Inflammatory macrophage treated with lipopolysaccharide for 1 hour (primary cell): Measurements from ENCODE around the gene CNTNAP2.
A peak's percentile ranks its signal among the peaks of the same experiment; 100 is the strongest.

Experiments
- DNase-seq, 2 donors: peaks; one replicate each; pipeline ENCODE4 v3.0.0-alpha.2; 2020 to 2022

The CNTNAP2 gene

DNA sequence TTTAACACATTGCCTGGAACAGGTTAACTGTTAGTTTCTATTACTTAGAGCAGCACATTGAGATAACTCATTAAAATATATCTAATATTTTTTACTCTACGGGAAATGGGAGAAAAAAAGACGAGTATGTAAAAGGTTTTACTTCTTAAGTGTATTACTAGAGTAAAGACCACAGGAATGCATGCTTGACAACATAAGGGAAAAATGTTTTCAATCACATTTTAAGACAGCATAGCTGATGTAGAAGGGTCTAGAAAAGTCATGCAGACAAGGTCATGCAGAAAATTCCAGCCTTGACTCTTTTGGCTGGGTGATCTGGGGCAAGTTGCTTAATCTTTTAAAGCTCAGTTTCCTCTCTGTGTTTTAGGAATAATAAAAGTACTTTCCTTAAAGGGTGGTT lies 806.2 kb downstream of the CNTNAP2 start:
- no peak for DNase-seq

DNA sequence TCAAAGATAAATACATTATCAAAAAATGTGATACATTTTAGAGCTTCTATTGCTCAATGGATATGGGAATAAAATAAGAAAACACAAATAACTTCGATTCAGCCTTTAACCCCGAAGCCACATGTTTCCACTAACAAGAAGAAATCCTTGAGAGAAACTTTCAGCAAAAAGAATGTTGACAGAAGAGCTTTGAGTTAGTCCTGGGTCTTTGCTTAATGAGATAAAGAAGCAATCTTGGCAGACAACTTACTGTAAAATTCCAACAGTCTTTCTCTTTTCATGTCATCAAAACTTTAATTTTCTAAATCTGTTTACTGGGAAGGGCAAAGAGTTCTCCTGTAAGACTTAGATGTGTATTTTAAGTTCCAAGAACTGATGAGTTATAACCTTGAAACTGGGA lies 810.2 kb downstream of the CNTNAP2 start:
- no peak for DNase-seq

DNA sequence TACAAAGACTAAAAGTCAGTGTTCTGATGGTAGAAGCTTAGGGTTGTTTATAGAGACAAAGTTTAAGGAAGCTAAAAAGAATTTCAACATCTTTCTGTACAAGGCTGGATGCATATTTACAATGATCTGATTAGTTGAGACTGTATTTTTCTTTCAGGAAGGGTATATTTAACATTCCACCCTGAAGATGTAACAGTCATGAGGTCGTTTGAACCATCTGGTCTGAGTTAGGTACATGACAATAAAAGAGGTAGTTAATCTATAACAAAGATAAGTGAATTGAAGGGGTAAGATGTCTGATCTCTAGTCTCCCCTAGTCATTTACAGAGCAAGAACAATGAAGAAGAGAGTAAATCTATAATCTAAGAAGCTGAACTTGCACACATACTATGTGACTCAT lies 821.2 kb downstream of the CNTNAP2 start:
- no peak for DNase-seq

DNA sequence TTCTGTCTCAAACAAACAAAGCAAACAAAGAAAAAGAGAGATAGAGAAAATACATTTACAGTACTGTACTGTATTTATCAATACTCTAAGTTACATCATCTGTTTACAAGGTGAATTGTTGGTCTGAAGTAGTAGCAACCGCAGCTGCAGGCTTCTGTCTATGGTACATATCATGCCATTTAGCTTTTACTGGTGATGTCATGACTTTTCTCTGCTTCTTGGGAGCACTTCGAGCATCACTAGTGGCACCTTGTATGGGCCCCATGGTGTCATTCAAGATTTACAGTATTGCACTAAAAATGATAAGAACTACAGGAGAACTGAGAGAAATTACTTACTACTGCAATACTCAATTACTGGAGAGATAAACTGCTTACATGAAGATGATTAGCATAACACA lies 826.9 kb downstream of the CNTNAP2 start:
- no peak for DNase-seq

DNA sequence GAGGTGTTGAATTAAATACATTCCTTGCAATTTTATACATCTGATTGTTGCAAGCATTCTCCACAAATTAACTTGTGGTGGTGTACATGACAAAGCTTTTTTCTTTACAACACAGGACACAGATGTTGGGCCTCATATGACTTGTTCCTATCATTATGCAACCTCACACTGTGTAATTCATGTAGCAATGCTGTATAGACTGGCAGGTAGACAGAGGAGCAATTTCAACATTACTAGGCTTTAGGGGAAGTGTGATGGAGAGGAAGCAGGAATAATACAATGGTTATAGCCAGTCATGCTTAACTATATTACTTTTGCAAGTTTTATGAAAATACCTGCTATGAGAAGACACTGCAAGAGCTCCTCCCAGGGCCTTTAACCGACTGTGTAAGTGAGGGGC lies 832.1 kb downstream of the CNTNAP2 start:
- peak in 1 of 2 donors; percentile 46 for DNase-seq

DNA sequence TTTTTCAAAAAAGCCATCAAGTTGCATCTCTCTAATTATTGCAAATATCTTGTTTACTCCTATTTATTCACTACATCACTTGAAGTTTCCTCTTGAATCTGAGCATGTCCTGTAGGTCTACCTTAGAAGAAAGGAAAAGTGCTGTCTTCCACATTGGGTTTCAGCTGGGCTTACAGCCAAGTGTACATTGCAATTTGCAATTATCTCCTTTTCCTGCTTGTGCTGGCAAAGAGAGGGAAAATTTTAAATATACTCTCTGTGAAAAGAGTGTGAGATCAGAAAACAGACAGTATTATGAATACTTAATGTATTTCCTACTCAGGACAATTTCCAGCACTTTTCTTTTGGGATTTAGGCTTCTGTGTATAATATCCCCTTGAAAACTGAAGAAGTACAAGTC lies 839.7 kb downstream of the CNTNAP2 start:
- no peak for DNase-seq

DNA sequence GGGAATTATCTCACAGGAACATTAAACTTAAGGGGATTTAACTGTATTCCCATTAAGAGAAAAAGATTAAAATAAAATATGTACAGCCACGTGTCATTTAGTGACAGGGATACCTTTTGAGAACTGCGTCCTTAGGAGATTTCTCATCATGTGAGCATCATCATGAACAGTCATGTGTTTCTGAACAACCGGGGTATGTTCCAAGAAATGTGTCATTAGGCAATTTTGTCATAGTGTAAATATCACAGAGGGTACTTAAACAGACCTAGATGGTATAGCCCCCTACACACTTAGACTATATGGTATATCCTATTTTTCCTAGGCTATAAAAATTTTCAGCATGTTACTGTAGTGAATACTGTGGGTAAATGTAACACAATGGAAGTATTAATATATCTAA lies 840.3 kb downstream of the CNTNAP2 start:
- DNase-seq: no peak

DNA sequence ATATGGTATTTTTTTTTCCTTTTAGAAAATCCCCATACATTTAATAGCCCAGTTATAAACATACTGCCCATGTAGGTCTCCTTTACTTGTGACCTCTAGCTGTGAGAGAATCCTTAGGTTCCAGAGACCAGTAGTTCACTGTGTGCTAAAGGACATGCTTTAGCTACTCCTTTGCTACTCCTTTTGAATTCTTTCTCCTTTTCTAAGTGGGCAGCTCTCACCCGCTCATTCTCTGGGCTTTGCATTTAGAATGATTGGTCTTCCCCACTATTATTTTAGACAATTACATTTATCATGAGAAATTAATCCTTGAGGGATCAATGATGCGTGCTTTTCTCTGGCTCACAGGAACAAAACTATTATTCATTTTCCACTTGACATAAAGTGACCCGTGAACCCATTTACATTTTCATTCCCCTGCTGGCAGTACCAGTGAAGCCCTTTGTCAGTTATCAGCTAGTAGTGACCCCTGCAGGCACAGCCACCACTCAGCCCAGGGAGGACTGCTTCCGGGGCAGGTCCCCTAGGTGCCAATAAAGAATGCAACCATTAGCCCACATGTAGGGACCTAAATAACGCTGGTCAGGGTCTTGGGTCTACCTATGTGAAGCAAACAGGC lies 844.3 kb downstream of the CNTNAP2 start:
- DNase-seq: no peak

DNA sequence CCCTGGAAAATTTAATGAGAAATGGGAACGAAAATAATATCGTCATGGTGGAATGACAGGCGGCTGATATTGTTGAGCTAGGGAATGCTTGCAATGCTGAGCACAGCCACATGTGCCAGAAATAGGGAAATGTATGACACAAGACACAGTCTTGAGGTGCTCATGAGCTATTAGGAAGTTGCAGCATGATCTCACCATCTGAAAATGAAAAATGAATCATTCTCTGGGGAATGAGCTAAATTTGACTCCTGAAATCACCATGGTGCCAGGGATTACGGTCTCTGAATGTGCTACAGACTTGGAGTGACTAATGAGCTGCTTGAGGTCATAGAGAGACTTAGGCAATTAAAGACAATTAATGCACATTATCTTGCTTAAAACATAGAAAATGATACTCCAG lies 845.0 kb downstream of the CNTNAP2 start:
- DNase-seq: peak; percentile 19 to 76

DNA sequence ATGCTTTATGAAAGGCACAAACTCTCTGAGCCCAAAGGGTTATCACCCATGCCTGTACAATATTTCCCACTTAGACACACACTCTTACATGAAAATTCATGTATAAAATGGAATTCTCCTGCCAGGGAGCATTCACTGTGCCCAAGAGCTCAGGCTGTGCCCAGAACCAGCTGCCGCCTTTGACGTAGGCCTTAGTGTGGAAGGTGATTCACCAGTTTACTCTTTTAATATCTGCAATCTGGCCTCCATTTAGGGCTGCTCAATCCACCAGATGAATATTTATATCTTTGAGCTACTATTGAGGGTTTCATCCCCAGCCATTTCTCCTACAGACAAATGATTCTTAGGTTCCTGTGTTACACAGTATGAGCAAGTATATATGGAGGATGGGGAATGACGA lies 849.7 kb downstream of the CNTNAP2 start:
- no peak for DNase-seq

DNA sequence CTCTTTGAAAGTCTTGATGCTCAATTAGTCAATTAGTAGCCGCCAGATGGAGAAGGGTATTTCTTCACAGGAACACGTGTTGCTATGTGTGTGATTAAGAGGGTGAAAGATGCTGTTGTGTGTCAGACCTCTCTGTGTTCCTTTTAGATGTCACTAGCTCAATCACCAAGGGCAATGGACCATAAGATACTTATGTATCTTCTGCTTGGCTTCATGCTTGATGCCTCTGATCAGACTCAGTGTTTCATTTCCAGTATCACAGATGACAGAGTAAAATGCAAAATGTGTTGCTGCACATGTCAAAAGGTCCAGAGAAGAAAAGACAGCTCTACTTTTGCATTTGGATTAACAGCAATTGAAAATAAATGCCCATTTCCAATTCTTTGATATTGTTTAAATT lies 865.9 kb downstream of the CNTNAP2 start:
- no peak for DNase-seq

DNA sequence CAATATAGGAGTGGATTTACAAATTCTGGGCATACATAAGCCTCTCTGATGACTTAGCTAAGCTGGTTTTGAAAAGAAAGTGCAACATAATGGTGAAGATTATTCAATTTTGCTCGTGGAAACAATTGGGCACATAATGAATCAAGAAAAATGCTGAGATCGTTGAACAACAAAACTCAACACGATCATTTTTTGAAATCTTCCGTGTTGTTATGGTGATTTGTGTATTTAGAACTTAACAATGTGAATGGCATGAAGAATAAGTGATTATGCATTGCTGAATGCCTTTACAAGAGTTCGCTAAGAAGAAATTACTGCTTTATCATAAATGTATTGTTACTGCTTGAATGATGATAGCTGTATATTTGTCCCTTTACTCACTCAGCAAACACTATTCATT lies 875.0 kb downstream of the CNTNAP2 start:
- DNase-seq: no peak

DNA sequence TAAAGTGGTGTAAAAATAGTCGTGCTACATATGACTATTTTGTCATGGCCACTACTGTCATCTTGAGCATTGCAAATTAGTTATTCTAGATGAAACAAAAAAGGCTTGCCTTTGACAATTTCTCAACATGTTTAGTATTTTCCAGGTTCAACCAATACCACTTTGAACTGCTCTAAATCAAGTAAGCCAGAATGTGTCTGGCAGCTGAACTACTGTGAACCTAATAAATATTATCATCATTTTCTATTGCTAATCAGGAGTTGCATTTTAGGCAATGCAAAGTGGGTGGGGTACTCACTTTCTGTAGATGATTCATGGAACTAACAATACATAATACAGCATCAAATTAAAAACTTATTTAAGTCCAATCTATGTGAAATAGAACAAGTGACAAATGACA lies 877.2 kb downstream of the CNTNAP2 start:
- no peak for DNase-seq

DNA sequence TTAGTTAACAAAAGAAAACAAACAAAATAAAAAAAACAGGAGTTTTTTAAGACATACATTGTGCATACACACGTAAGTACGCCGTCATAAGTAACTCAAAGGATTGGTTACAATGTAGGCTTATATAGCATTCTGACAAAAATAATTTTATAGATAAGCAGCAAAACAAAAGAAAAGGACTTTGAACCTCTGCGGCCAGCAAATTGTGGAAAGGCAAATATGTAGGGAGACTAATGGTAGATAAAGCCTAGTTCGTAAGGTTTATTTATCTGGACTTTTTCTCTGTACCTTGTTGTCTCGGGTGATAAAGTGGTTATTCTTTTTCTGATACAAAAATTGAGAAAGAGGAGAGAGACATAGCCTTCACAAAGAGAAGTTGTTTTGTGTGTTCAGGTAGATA lies 891.9 kb downstream of the CNTNAP2 start:
- DNase-seq: no peak

DNA sequence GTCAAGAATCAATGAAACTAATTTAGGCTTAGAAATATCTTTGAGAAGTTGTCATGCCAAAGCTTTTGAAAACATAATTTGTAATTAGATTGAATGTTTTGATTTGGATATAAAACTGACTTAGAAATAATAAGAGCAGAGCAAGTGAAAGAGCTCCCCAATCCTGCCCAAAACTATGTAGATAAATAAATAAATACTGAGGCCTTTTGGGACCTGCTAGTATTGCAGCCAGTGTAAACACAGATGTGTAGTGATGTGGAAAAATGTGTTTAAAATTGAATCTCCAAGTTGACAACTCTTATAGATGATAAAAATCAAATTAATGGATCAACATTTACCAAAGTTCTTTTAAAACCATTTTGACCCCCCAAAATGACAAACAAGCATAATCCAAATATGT lies 896.1 kb downstream of the CNTNAP2 start:
- no peak for DNase-seq

DNA sequence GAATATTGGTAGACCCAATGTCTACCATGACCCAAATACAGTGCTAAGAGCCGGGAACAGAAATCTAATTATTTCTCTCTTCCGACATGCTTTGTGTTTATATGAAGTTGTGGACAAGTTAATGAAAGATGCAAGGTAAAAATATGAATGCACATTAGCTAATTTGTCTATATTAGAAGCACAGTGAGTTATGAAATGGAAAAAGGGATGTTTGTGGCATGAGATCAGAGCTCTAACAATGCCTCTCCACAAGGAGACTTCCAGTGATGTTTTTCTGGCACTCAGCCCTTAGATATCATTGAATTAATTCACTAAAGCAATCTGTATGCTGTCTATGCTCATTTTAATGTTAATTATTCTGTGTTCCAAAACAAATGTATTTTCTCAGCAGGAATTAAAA lies 897.2 kb downstream of the CNTNAP2 start:
- DNase-seq: no peak

DNA sequence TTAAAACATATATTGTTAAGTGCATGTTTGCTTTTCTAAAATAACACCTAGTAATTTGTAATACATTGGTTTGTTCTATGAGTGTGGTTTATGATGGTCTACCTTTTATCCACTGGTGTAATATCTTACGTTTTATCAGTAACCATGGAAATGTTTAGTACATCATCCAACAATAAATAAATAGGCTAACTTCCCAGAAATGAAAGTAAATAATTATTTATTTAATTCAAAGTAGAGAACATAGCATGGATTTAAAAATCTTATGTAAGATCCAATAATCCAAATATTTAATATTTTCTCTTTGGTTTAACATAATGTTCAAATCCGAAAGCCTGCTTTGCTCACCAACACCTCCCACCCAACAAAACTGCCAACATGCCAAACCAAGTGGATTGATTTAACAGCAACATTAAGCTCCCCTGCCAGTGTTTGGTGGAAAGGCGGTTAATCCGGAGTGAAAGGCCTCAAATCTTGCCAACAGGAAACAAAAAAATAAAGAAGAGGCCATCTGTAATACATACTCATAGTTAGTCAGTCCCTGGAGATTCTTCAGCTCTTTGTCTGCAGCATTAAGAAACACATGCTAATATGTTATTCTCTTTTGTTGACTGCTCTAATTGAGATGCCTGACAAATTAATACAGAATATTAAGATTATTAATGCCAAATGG lies 897.8 kb downstream of the CNTNAP2 start:
- DNase-seq: no peak

DNA sequence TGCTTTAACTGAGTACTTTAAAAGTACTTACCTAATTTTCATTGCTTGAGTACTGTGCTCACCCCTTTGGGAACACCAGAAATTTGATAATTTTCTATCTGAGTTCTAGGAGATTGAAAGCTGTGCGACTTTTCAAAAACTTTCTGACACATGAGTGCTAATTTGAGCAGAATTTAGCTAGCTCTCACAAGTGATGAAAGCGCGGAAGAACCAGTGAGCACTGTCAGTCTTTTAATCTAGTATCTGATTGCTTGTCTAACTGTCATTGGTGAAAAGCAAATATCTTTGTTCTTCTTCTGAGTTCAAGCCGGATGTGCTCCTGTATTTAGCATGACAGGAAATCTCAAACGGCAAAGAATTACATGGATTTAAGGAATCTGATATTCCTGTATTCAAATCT lies 899.4 kb downstream of the CNTNAP2 start:
- DNase-seq: no peak

DNA sequence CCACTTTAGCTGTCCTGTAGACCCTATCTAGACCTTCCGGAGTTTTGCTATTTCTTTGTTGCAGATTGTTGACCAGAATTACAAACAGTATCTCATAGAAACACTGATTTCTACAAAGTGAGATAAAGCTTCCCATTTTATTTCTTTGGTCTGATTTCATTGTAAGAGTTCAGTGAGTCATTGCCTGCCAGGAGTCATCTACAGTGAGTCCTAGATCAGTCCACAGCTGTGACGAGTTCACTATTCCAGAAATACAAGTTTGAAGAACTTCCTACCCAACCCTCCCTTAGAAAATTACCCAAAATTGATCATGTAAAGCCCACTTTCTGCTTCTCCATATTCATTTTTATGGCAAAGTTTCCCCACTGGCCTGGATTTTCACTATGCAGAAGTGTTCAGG lies 905.5 kb downstream of the CNTNAP2 start:
- no peak for DNase-seq

DNA sequence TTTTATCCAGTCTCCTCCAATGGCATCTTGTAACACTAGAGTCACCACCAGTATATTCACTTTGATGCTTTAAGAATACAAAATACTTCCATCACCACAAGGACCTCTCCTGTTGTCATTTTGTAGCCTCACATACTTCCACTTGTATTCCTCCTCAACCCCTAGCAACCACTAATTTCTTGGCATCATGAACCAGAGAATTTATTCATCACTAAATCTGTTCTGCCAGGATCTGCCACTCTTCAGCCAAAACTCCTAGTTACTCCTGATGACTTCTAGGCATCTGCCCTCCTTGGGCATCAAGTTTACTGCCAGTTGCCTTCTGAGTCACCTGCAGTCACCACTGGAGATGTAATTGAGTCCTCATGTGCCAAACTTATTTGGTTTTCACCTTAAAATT lies 906.8 kb downstream of the CNTNAP2 start:
- no peak for DNase-seq

DNA sequence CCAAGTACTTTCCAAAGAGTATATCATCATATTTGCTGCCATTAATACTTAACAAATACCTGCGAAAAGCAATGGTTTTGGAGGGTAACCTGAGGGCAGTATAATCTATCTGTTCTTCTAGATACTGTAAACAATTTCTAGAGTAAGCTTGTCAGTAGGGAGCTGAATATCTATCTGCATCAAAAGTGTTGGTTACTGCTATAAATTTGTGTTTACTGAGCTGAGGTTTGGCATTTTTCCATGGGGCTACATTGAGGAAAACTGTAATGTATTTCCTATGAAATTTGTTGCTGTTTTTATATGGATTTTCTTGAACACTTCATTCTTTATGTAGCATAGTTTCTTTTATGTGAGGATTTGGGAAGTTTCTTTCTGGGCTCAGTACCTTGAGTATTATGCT lies 913.4 kb downstream of the CNTNAP2 start:
- DNase-seq: no peak

DNA sequence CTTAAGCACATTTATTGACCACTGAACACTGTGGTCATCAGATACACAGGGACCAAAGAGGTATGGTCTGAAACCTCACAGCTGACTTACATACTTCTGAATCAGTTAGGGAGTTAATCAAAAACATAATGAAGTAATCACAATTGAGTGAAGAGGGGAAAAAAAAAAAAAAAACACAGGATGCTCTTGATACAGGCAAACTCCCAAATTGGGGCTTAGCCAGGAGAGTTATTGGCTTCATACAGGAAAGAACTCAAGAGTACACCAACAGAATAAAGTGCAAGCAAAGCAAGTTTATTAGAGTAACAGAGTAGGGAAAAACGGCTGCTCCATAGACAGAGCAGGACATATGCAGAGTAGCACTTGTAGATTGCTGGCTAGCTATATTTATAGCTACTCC lies 917.0 kb downstream of the CNTNAP2 start:
- DNase-seq: no peak

DNA sequence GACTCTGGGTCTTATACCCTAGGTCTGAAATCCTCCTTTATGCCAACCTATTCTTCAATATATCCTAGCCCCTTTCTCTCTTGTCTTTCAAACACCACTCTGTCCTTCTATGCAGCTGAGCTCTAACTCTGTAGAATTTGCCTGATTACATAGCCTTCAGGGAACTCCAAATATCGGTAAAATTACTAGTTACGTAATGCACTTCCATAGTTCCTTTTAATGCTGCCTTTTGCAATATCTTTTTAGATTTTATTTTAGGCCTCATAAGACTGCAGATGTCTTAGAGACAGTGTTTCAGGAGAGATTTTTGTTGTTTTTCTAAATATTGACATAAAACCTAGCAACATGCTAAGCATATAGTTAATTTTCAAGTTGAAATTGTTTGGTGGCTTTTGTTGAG lies 924.8 kb downstream of the CNTNAP2 start:
- no peak for DNase-seq

DNA sequence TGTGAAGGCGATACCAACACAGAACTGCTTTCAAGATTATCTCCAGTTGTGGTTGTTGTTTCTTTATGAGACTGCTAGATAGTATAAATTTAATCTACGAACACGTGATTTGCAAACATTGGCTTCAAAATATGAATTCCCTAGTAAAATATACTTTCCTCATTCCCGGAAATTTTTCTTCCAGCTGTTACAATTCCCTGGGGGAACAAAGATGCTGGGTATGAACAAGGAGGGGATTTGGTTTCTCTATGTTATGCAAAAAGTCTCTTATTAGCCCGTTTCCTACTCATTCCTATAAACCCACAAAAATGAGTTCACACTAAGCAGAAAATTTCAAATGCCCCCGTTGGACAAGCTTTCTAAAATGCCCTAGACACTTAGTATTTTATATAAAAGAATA lies 928.3 kb downstream of the CNTNAP2 start:
- DNase-seq: no peak

DNA sequence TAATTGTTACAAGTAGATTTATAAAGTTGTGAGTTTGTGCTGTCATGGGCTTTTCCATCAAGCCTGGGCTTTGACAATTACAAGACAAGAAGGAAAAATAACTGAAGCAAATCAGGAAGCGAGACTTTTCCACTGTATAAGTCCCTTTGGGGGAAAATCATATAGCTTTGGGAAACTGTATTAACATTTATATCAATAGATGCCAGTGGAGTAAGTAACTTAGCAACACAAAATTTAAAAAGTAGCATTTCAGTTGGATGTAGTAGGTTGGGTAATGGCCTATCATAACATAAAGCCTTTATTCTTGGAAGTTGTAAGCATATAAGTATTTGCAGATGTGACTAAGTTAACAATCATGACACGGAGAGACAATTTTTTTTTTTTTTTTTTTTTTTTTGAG lies 931.1 kb downstream of the CNTNAP2 start:
- DNase-seq: no peak
